Stromal cell of bone marrow (primary cell): ENCODE results near the gene NQO2.
"Not testable (repeated sequence)": the region's sequence is repeated elsewhere in the genome, so short reads cannot be mapped to it uniquely, and the experiment has no call there.

Experiments
- DNase-seq: peaks from one replicate; pipeline ENCODE4 v3.0.0-alpha.2; 2012; ENCODE audit warnings: low read depth

The NQO2 gene

DNA sequence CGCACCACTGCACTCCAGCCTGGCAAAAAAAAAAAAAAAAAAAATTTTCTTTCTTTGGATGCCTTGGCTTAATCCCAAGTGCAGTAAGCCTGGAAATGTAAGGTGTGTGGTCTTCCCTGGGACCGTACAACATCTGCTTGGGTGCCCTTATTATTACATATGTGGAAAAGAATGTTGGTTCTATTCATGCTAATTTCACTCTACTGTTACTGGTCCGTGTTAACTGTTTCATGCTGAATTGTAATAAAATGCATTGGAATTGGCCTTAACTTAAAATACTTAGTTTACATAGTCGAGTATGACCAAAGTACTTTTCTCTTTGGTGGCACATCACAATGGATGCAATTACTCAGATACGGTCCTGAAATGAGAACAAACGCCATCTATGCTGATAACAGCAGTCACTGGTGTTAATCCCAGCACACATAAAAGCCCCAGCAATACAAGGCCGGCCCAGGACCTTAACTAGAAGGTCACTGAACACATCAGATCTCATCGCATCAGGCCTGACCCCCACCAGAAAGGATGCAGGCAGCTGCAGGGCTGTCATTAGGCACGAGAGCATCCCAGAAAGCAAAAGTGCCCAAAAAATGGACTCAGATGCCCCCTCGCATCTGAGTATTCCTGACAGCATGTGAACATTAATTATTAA lies 29.5 kb upstream of the NQO2 start:
- no peak for DNase-seq

DNA sequence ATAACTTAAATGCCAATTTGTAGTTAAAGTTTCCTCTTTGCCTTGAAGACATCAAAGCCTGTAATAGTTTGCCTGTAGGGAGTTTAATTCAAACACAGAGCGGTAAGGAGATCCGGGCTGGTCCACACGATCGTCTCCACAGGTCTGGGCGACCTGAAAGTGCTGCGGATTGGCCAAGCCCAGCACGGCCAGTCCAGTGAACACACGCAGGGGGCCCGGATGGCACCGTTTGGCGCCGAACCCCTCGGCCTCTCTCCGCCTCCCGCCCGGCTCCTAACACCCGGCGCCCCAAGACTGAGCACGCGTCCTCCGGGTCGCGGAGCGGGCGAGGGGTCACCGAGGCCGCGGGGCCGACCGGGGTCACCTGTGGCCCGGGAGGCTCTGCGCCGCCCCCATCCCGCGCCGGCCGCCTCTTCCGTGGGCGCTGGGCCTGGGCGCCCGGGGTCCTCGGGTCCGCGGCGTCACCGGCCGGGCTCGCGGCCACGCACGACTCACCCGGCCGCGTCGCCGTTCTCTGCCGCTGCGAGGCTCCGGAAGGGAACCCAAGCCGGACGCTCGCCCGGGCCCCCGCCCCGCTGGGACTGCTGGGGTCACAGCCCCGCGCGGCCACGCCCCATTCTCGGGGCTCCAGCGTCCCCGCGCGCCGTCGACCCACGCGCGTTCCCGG lies 28.8 kb upstream of the NQO2 start:
- DNase-seq, result no peak

DNA sequence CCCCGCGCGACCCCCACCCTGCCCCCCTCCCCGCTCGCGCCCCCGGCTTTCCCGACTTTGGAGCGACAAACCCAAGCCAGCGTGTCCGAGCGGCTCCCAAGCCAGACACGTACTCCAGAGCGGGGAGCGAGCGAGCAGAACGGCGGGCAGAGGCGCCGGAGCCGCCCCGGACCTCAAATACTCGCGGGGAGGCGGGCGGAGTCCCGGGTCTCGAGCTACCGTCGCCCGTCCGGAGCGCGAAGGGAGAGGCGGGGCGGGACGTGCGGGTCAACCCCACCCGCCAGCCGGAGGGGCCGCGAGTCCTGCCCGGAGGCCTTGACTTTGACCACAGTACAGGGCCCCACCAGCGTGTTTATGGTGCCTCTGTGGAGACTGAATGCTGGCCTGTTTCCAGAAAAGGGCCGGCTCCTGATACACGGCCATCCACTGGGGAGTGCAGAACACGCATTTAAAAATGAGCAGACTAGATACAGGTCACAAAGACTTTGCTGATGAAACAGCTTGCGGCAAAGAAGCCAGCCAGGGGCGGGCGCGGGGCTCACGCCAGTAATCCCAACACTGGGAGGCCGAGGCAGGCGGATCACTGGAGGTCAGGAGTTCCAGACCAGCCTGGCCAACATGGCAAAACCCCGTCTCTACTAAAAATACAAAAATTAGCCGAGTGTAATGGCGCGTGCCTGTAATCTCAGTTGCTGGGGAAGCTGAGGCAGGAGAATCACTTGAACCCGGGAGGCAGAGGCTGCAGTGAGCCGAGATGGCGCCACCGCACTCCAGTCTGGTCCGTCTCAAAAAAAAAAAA lies 28.1 kb upstream of the NQO2 start, which contains the start of gene SERPINB6:
SERPINB6 (minus strand) TSS at position 148 of the 799 bp plus-strand sequence. CDS start 12,235 bp downstream, outside the sequence.
- DNase-seq, result peak; percentile 61

DNA sequence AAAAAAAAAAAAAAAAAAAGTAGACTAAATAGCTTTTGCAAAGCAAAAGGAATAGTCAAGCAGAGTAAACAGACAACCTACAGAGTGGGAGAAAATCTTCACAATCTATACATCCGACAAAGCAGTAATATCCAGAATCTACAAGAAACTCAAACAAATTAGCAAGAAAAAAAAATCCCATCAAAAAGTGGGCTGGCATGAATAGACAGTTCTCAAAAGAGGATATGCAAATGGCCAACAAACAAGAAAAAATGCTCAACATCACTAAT lies 27.5 kb upstream of the NQO2 start:
- not testable (repeated sequence) for DNase-seq

DNA sequence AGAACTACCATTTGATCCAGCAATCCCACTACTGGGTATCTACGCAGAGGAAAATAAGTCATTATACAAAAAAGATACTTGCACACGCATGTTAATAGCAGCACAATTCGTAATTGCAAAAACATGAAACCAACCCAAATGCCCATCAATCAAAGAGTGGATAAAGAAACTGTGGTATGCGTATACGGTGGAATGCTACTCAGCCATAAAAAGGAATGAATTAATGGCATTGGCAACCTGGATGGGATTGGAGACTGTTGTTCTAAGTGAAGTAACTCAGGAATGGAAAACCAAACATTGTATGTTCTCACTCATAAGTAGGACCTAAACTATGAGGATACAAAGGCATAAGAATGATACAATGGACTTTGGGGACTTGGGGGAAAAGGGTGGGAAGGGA lies 27.0 kb upstream of the NQO2 start:
- DNase-seq, result not testable (repeated sequence)

DNA sequence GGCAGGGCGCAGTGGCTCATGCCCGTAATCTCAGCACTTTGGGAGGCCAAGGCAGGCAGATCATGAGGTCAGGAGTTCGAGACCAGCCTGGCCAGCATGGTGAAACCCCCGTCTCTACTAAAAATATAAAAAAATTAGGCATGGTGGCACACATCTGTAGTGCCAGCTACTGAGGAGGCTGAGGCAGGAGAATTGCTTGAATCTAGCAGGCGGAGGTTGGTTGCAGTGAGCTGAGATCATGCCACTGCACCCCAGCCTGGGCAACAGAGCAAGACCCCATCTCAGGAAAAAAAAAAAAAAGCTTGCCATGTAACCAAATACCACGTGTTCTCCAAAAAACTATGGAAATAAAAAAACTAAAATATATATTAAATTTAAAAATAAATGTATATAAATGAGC lies 26.5 kb upstream of the NQO2 start:
- not testable (repeated sequence) for DNase-seq

DNA sequence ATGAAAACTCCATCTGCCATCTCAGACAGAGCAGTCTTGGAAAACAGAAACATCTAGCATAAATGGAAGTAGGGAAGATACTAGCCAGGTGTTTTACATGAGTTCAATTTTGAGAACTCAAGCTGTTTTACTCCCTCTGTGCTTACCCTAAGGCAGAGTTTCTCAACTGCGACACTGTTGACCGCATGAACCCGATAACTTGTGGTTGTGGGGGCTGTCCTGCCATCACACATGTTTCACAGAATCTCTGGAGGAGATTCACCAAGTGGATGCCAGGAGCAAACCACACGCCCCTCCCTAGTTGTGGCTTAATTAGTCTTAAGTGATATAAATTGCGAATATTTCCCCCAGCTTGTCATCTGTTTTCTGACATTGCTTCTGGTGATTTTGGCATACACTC lies 26.0 kb upstream of the NQO2 start:
- no peak for DNase-seq

DNA sequence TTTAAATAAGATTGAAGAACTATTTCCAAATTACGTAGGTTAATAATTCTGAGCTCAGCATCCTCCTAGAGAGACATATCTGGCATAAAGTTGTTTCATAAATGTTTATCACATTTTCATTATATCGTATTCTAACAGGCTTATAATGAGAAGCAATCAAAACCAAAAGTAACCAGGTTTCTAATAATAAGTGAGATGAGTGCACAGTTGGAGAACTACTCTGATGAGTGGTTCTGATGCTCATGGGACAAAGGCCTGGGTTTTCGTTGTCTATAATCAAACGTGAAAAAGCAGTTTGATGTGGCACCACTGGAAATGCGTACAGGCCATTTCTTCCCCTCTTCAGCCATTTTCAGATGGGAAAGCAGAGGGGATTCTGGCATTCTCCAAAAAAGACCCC lies 23.6 kb upstream of the NQO2 start:
- no peak for DNase-seq

DNA sequence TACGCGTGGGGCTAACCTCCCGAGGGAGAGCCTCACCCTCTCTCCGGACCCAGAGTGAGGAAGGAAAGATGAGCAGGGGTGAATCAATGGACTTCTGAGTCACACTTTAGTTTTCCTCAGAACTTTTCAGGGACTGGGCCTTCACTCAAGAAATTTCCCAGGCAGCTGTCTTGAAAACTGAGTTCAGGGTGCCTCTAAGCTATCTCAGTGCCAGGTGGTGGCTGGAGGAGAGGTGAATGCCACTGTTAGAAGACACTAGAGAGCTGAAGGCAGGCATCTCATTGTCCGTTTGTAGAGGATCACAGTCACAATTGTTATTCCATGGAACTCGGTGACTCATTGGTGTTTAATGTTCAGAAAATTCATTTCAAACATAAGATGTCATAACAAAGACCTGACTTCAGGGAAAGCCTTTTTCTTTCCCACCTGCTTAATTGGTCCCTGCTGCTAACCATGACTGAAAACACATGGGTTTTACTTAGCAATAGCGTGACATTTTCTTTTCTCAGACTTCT lies 23.1 kb upstream of the NQO2 start:
- DNase-seq, result no peak

DNA sequence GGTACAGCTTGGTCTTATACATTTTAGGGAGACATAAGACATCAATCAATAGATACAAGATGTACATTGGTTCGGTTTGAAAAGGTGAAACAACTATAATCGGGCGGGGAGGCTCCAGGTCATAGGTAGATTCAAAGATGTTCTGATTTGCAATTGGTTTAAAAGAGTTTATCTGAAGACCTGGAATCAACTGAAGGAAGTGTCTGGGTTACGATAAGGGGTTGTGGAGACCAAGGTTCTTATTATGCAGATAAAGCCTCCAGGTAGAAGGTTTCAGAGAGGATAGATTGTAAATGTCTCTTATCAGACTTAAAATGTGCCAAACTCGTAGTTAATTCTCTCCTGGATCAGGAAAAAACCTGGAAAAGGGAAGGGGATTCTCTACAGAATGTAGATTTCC lies 22.4 kb upstream of the NQO2 start:
- DNase-seq, result no peak

DNA sequence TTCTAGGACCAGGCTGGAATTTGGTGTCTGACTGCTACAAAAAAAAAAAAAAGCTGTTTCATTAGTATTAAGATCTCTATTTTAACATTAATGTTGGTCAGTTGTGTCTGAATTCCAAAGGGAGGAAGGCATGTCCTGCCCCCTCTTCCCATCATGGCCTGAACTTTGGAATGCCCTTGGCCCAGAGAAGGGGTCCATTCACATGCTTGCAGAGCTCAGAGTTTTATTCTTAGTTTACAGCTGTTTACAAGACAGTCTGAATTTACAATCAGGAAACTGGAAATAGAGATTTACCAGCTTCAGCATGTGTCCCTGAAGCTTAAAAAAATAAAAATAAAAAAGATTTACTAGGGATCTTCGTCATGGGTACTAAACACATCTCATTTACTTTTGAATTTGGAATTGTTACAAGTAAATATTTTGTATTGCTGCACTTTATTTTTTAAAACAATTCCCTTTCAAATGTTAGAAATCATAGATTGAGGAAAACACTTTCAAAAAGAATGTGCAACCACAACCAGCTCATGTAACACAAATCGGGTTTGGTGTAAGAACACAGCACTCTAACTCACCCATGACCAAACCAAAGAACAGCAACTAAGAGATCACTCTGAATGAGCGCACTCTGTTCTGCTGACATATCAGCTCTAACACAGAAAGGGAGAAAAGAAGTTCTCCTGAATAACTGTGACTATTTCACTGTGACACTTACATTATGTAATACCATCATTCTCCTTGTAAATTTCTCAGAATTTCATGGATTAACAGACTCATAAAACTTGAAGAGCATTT lies 21.7 kb upstream of the NQO2 start:
- no peak for DNase-seq

DNA sequence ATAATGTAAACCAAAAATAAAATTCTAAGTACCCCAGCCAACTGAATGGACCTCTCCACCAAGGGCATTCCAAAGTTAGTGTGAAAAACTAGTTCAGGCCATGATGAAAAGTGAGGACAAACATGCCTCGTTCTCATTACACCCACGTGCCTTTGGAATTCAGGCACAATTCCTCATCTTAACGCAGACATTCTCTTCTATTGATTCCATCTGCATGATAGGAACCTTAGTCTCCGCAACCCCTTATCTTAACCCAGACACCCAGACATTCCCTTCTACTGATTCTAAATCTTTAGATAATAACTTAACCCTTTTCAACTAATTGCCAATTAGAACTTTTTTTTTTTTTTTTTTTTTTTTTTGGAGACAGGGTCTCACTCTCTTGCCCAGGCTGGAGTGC lies 20.8 kb upstream of the NQO2 start:
- no peak for DNase-seq

DNA sequence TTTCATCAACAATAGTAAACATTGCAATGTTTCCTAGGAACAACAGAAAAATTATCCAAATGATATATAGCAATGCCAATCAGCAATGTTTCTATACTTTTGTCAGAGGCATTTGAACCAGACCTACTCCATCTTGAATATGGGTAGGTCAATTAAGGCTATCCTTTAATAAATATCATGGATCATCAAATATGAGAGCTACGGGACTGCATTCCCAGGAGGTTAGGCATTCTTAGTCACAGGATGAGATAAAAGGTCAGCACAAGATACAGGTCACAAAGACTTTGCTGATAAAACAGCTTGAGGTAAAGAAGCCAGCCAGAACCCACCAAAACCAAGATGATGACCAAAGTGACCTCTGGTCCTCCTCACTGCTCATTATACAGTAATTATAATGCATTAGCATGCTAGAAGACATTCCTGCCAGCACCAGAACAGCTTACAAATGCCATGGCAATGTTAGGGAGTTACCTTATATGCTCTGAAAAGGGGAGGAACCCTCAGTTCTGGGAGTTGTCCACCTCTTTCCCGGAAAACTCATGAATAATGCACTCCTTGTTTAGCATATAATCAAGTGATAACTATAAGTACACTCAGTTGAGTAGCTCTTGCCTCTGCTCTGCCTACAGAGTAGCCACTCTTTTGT lies 19.8 kb upstream of the NQO2 start:
- no peak for DNase-seq

DNA sequence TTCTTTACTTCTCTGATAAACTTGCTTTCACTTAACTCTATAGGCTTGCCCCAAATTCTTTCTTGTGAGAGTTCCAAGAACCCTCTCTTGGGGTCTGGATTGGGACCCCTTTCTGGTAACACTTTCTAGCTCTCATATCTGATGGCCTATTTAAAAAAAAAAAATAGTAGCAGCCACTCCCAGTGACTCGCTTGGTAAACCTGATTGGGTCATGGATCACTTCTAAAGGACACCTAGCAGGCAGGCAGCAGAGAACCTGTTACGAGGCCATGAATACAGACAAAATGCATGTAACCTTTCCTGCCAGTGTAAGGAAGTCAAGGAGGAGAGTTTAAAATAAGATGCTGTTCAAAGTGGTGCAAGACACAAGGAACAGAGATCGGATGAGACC lies 19.2 kb upstream of the NQO2 start:
- no peak for DNase-seq

DNA sequence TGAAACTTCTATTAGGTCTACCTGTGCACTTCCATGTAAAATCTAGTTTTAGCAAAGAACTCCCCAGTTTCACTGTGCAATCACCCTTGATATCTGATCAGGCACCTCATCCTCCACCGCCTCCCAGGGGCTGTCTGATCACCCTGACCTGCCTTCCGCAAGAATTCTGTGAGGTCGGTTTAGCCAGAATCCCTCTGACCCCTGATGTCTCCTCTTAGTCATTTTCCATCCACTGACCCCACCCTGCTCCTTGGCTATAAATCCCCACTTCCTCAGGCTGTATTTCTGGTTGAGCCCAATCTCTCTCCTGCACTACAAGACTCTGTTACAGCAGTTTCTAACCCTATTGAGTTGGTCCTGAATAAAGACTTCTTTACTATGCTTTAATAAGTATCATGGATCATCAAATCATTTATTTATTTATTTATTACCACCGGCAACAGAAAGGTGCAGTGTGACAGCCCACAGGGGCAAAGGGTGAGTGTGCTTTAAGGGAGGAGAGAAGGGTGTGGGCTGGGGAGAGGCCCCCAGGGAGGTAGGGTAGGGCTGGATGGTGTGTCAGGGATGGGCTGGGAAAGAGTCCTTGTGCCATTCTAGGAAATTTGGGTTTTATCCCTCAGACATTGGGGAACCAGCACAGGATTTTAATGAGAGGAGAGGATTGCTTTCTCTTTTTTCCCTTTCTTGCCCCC lies 17.1 kb upstream of the NQO2 start:
- no peak for DNase-seq

DNA sequence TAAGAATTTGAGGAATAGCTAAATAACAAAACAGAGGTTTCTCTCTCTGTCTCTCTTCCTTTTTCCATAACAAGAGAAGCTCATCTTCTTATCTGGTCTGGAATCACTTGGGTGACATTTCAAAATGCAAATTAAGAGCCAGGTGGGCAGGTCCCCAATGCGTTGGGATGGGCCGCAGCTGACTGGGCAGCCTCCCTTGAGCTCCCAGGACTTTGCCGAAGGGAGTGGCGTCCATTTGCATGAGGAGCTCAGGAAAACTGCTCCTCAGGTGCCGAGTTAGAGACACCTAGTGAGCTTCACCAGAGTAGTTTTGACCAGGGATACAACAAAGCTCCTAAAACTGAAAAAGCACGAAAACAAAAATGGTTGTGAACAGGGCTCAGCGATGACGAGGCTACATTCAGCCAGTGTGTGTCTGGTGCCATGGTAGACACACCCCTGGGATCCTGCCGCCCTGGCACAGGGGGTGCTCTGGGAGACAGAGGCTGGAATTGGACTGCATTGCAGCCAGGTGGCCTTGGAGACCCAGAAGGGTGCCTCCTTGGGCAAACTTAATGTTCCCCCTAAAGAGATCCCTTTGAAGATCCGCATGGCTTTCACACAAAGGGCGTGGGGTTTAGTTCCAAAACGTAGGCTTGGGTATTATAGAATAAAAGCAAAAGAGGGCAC lies 14.8 kb upstream of the NQO2 start:
- no peak for DNase-seq

DNA sequence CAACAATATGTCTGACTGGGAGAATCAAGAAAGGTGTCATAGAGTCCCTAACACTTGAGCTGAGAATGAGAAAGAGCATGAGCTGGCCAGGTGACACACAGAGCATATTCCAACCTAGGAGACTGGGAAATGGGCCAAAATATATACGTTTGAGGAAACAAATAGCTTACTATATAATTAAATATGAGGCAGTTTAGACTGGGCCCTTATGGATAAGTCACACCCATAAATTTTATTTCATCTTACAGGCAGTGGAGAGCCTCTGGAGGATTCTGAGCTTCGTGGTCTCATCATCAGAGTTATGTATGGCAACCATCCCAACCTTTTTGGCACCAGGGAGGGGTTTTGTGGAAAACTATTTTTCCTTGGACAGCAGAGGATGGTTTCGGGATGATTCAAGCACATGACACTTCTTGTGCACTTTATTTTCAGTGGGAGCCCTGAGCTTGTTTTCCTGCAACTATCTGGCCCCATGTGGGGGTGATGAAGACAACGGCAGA lies 12.9 kb upstream of the NQO2 start:
- DNase-seq, result peak; percentile 89

DNA sequence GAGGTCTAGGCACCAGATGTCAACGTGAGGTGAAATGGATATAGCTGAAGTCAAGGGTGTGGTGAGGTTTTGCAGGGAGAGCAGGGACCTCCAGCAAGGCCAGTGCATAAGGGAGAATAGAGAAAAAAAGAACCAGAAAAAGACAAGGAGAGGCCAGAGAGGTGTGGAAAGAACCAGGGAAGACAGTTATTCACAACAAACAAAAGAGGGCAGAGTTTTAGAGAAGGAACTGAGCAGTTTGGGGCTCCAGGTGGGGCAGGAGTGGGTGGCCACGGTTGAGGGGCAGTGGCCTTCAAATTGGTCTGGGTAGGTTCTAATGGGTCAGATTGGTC lies 11.6 kb upstream of the NQO2 start:
- DNase-seq, result no peak

DNA sequence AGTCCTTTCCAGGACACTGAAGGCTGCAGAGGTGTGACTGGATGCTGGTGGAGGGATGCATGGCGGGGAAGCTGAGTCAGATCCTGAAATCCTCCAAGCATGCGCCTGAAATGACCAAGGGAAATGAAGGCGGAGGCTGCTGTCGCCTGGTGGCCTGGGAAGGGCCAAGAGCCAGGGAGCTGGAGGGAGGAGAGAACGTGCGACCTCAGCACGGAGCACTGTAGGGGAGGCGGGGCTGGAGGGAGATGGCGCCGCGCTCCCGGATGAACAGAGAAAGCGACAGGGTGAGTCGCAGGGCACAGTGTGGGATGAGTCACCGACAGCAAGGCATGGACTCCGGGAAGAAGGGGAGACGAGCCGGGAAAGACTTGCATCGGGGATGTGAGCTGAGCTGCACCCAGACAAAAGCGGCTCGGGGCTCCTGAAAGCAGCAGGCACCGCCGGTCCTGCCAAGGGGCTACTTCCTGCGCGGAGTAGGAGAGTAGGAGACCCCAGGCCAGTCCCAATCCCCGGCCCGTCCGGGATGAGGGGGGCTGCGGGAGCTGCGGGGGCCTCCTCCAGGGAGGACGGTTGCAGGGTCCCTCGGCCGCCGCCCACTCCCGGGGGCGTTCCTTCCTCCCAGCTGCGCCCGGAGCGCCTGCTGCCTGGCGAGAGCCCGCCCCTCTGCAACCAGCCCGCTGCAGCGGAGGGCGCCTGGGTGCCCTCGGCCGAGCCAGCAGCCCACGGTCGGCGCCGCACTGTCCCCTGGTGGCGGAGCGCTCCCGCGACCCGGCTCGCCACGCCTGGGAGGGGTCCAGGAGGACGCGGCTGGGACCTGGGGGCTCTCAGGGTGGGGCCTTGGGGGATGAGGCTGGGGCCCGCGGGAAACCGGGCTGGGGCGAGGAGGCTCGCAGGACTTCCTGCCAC lies 11.0 kb upstream of the NQO2 start:
- peak; percentile 91 for DNase-seq
